Measurements from ENCODE around the gene RPS6KA2. TPM values are rescaled to one million over a fixed set of nuclear protein-coding genes. Genes with fewer than 3 reads are reported as not detected.

Gene RPS6KA2
- polyA plus RNA-seq, 1 donor (not counting 4 experiments of a cell fraction or from before 2014, with no cell fraction given): 8.2 TPM

DNA sequence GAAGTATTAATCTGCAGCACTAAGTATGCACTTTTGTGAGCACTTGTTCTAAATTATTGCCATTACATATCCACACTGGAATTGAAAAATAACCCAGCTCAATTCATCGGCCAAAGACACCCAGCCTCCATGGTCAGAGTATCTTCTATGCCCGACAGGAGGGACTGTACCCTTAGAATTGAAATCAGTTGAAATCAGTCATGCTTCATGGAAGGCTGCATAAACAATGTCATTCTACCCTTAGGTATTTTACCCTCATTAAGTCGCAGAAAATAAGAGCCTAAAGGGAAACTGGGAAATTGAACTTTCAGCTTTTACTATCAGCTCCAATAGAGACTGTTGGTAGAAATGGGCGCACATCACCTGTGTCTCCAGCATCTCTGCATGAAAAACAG, 37.7 kb downstream of the RPS6KA2 start:
- Histone ChIP-seq H3K79me2 (ENCODE audit: control insufficient read depth, insufficient read depth, low read length) (no peaks in the 10 kb centered on the region), H3K4me1 (ENCODE audit: control insufficient read depth, extremely low read depth, insufficient read depth, low read length) (no peaks in the 10 kb centered on the region), H4K20me1 (ENCODE audit: control insufficient read depth, extremely low read depth, insufficient read depth, low read length) (no peaks in the 10 kb centered on the region), H3K36me3 (ENCODE audit: control insufficient read depth in 2 of 2, extremely low read depth in 1 of 2, insufficient read depth in 2 of 2, low read length in 2 of 2) (no peaks in the 10 kb centered on the region), H3K9ac (ENCODE audit: control insufficient read depth, extremely low read depth, insufficient read depth, low read length) (no peak overlapping the region), H3K9me3 (ENCODE audit: control insufficient read depth, low read depth, low read length) (no peaks in the 10 kb centered on the region), H3K27ac (ENCODE audit: control insufficient read depth, insufficient read depth, low read length) (no peak overlapping the region), H3K27me3 (ENCODE audit: control insufficient read depth, extremely low read depth, insufficient read depth, low read length) (no peaks in the 10 kb centered on the region), H2AFZ (ENCODE audit: control insufficient read depth, low read length) (no peak overlapping the region), H3K4me2 (ENCODE audit: control insufficient read depth, extremely low read depth, insufficient read depth, low read depth, low read length) (no peak overlapping the region), H3K4me3 (ENCODE audit: control insufficient read depth in 2 of 3, extremely low read depth in 1 of 3, insufficient read depth in 2 of 3, low read depth in 1 of 3, low read length in 3 of 3) (no peak overlapping the region), H3K9me1 (ENCODE audit: control insufficient read depth, extremely low read depth, insufficient read depth, low read length) (peaks cover 3% of the 10 kb centered on the region)
- FAIRE-seq (no peak), DNase-seq (ENCODE audit: low read depth, low spot score) (no peak)
- TF ChIP-seq, protein P1, sequence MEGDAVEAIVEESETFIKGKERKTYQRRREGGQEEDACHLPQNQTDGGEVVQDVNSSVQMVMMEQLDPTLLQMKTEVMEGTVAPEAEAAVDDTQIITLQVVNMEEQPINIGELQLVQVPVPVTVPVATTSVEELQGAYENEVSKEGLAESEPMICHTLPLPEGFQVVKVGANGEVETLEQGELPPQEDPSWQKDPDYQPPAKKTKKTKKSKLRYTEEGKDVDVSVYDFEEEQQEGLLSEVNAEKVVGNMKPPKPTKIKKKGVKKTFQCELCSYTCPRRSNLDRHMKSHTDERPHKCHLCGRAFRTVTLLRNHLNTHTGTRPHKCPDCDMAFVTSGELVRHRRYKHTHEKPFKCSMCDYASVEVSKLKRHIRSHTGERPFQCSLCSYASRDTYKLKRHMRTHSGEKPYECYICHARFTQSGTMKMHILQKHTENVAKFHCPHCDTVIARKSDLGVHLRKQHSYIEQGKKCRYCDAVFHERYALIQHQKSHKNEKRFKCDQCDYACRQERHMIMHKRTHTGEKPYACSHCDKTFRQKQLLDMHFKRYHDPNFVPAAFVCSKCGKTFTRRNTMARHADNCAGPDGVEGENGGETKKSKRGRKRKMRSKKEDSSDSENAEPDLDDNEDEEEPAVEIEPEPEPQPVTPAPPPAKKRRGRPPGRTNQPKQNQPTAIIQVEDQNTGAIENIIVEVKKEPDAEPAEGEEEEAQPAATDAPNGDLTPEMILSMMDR (optimal IDR thresholded peaks at IDR 0.05 in 1 of 3, IDR thresholded peaks at IDR 0.05 in 1 of 3, conservative IDR thresholded peaks at IDR 0.05 in 1 of 3; ENCODE audit: extremely low read depth in 1 of 3, insufficient read depth in 2 of 3, low read length in 3 of 3): no peak
- no peak for TF ChIP-seq EZH2 (IDR thresholded peaks at IDR 0.05; ENCODE audit: low read length)
- dilution Hi-C loops (cut with MboI; ENCODE audit: extremely low pct_ligation_motif_present, low sequenced_read_pairs): no loop called here

DNA sequence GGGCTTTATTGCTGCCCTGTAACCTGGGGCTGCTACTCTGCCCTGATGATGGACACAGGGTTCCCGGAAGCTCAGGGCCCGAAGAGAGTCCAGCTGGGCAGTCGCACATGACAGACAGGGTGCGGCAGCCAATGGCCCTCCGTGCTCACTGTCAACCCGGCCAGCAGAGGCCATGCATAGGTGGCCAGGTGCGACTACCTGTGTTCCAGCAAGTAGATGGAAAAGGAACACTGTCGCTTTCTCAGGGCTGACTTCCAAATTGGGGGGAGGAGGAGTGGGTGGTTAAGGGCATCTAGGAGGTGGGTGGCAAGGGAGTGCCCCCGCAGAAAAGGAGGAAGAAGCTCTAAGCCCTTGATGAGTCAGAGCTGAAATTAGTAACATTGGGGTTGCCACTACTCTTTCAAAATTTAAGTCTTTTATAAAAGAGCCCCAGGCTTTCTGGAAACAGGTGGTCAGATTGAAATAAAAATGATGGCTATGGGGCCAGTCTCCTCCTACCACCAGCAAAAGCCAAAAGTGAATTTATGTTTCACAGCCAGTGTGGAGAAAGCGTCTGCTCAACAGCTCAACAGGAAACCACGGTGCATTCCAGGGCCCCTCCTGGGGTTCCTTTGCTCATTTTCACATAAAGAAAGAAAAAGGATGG, 38.2 kb downstream of the RPS6KA2 start:
- Histone ChIP-seq H4K20me1 (ENCODE audit: control insufficient read depth, extremely low read depth, insufficient read depth, low read length) (no peaks in the 10 kb centered on the region), H3K4me2 (ENCODE audit: control insufficient read depth, extremely low read depth, insufficient read depth, low read depth, low read length) (no peak overlapping the region)
- DNase-seq (ENCODE audit: low read depth, low spot score): no peak

More for the DNA sequence above, 38.2 kb downstream of the RPS6KA2 start:
- Histone ChIP-seq H3K4me3 (ENCODE audit: control insufficient read depth in 2 of 3, extremely low read depth in 1 of 3, insufficient read depth in 2 of 3, low read depth in 1 of 3, low read length in 3 of 3) (no peak overlapping the region), H3K36me3 (ENCODE audit: control insufficient read depth in 2 of 2, extremely low read depth in 1 of 2, insufficient read depth in 2 of 2, low read length in 2 of 2) (no peaks in the 10 kb centered on the region), H3K27ac (ENCODE audit: control insufficient read depth, insufficient read depth, low read length) (no peak overlapping the region), H2AFZ (ENCODE audit: control insufficient read depth, low read length) (no peak overlapping the region), H3K9ac (ENCODE audit: control insufficient read depth, extremely low read depth, insufficient read depth, low read length) (no peak overlapping the region), H3K9me1 (ENCODE audit: control insufficient read depth, extremely low read depth, insufficient read depth, low read length) (peaks cover 3% of the 10 kb centered on the region), H3K79me2 (ENCODE audit: control insufficient read depth, insufficient read depth, low read length) (no peaks in the 10 kb centered on the region), H3K4me1 (ENCODE audit: control insufficient read depth, extremely low read depth, insufficient read depth, low read length) (no peaks in the 10 kb centered on the region), H3K27me3 (ENCODE audit: control insufficient read depth, extremely low read depth, insufficient read depth, low read length) (no peaks in the 10 kb centered on the region), H3K9me3 (ENCODE audit: control insufficient read depth, low read depth, low read length) (no peaks in the 10 kb centered on the region)
- TF ChIP-seq, protein P1 (optimal IDR thresholded peaks at IDR 0.05 in 1 of 3, IDR thresholded peaks at IDR 0.05 in 1 of 3, conservative IDR thresholded peaks at IDR 0.05 in 1 of 3; ENCODE audit: extremely low read depth in 1 of 3, insufficient read depth in 2 of 3, low read length in 3 of 3): no peak
- TF ChIP-seq EZH2 (IDR thresholded peaks at IDR 0.05; ENCODE audit: low read length): no peak
- dilution Hi-C loops (cut with MboI; ENCODE audit: extremely low pct_ligation_motif_present, low sequenced_read_pairs): no loop called here
- no peak for FAIRE-seq
